HepG2 (cell line): ENCODE measurements around the gene IRAK3. TPM values are rescaled to one million over a fixed set of nuclear protein-coding genes. Genes with fewer than 3 reads are reported as not detected.

Experiments used
- ATF7-NPFF ChIP-seq: sonication (generic); formaldehyde crosslinking; IDR thresholded peaks from 2 replicates; pipeline ENCODE4 v1.8.1; 2023; ENCODE audit warnings: mild to moderate bottlenecking, low read depth, missing genetic modification reagents, moderate library complexity
- FOXA1 ChIP-seq, 2 experiments: fragments of 450-650 bp in 1 of 2; sonication (generic) in 1 of 2; formaldehyde crosslinking in 1 of 2; IDR thresholded peaks; 2 replicates each; pipeline versions ENCODE4 v1.4.0 to v1.6.1; 2016 to 2020; ENCODE audit warnings: missing genetic modification reagents in 1 of 2
- GLI4 ChIP-seq: sonication (generic); formaldehyde crosslinking; IDR thresholded peaks from 2 replicates; pipeline ENCODE4 v1.5.1; 2020; ENCODE audit warnings: missing genetic modification reagents, mild to moderate bottlenecking, moderate library complexity, borderline replicate concordance
- HMGA1 ChIP-seq: sonication (generic); formaldehyde crosslinking; conservative IDR thresholded peaks from 2 replicates; pipeline ENCODE4 v1.4.0; 2020; ENCODE audit warnings: missing genetic modification reagents
- HOXA5 ChIP-seq: sonication (generic); formaldehyde crosslinking; IDR thresholded peaks from 2 replicates; pipeline ENCODE4 v1.4.0; 2020; ENCODE audit warnings: missing genetic modification reagents
- HOXD1 ChIP-seq: sonication (generic); formaldehyde crosslinking; IDR thresholded peaks from 2 replicates; pipeline ENCODE4 v1.5.0; 2020; ENCODE audit warnings: missing genetic modification reagents
- ISX ChIP-seq: sonication (generic); formaldehyde crosslinking; conservative IDR thresholded peaks from 2 replicates; pipeline ENCODE4 v1.5.0; 2020; ENCODE audit warnings: missing genetic modification reagents
- MZF1 ChIP-seq: sonication (generic); formaldehyde crosslinking; IDR thresholded peaks from 2 replicates; pipeline ENCODE4 v1.8.1; 2023; ENCODE audit warnings: mild to moderate bottlenecking, missing genetic modification reagents, borderline replicate concordance
- NAIF1 ChIP-seq: sonication (generic); formaldehyde crosslinking; IDR thresholded peaks from 2 replicates; pipeline ENCODE4 v1.5.0; 2020; ENCODE audit warnings: mild to moderate bottlenecking, missing genetic modification reagents, borderline replicate concordance
- NCOA5 ChIP-seq: sonication (generic); formaldehyde crosslinking; IDR thresholded peaks from 2 replicates; pipeline ENCODE4 v1.4.0; 2020; ENCODE audit warnings: missing genetic modification reagents
- NCOR1 ChIP-seq: fragments of 200-600 bp; sonication (generic); IDR thresholded peaks from 2 replicates; pipeline ENCODE4 v1.7.0; 2017; ENCODE audit warnings: antibody characterized with exemption, low read length, borderline replicate concordance
- NFIC ChIP-seq: IDR thresholded peaks from 2 replicates; pipeline ENCODE4 v1.6.1; 2012; ENCODE audit warnings: mild to moderate bottlenecking, low read length, inconsistent platforms
- TARDBP ChIP-seq: sonication (generic); formaldehyde crosslinking; IDR thresholded peaks from 2 replicates; pipeline ENCODE4 v1.8.0; 2022; ENCODE audit warnings: mild to moderate bottlenecking, missing genetic modification reagents
- ZBTB1 ChIP-seq: sonication (generic); formaldehyde crosslinking; IDR thresholded peaks from 2 replicates; pipeline ENCODE4 v1.4.0; 2020; ENCODE audit warnings: missing genetic modification reagents, borderline replicate concordance
- ZBTB7A ChIP-seq: sonication (generic); formaldehyde crosslinking; IDR thresholded peaks from 2 replicates; pipeline ENCODE4 v1.8.0; 2022; ENCODE audit warnings: mild to moderate bottlenecking, missing genetic modification reagents
- ZNF235 ChIP-seq: sonication (generic); formaldehyde crosslinking; IDR thresholded peaks from 2 replicates; pipeline ENCODE4 v1.8.1; 2023; ENCODE audit warnings: mild to moderate bottlenecking, missing genetic modification reagents, borderline replicate concordance
- ZNF382 ChIP-seq: sonication (generic); formaldehyde crosslinking; IDR thresholded peaks from 2 replicates; pipeline ENCODE4 v1.5.0; 2020; ENCODE audit warnings: missing genetic modification reagents, mild to moderate bottlenecking, borderline replicate concordance
- ZNF431 ChIP-seq: sonication (generic); formaldehyde crosslinking; IDR thresholded peaks from 2 replicates; pipeline ENCODE4 v1.9.0; 2022; ENCODE audit warnings: missing genetic modification reagents, low read depth, mild to moderate bottlenecking, borderline replicate concordance
- ZNF607 ChIP-seq: sonication (generic); formaldehyde crosslinking; IDR thresholded peaks from 2 replicates; pipeline ENCODE4 v1.5.1; 2020; ENCODE audit warnings: missing genetic modification reagents, mild to moderate bottlenecking, borderline replicate concordance
- ZNF652 ChIP-seq: IDR thresholded peaks from 2 replicates; pipeline ENCODE4 v1.6.1; 2016; ENCODE audit warnings: low read depth, borderline replicate concordance
- ZNF768 ChIP-seq: sonication (generic); formaldehyde crosslinking; IDR thresholded peaks from 2 replicates; pipeline ENCODE4 v1.4.0; 2020; ENCODE audit warnings: missing genetic modification reagents
- polyA plus RNA-seq, 8 experiments: library from polyadenylated mRNA; depleted of rRNA in 3 of 8; stranded (reverse) in 7 of 8; unstranded in 1 of 8; fragments of >200 nt; fragmentation: Illumina TruSeq in 4 of 8; extraction: Trizol in 4 of 8; gene quantifications; 2 replicates each; pipeline versions ENCODE4 v1.2.1 to v1.2.3, GENCODE V29; 2011 to 2016; ENCODE audit warnings: low read depth in 4 of 8, missing spikeins in 1 of 8, mixed read lengths in 1 of 8; ENCODE audit not compliant: insufficient read depth in 1 of 8
- total RNA-seq, 5 experiments: library from RNA; depleted of rRNA; stranded (reverse); fragments of >200 nt; fragmentation: Illumina TruSeq; extraction: Trizol; gene quantifications; 2 replicates each; pipeline ENCODE4 v1.2.3, GENCODE V29; 2016; ENCODE audit warnings: low read depth in 1 of 5
- TF ChIP-seq, protein P1 (sequence below): sonication (generic); formaldehyde crosslinking; IDR thresholded peaks from 2 replicates; pipeline ENCODE4 v1.4.0; 2020; ENCODE audit warnings: missing genetic modification reagents
- TF ChIP-seq, protein P2 (sequence below): sonication (generic); formaldehyde crosslinking; IDR thresholded peaks from 2 replicates; pipeline ENCODE4 v1.4.0; 2020; ENCODE audit warnings: missing genetic modification reagents
- TF ChIP-seq, protein P3 (sequence below): sonication (generic); formaldehyde crosslinking; IDR thresholded peaks from 2 replicates; pipeline ENCODE4 v1.8.0; 2022; ENCODE audit warnings: missing genetic modification reagents, low read depth, mild to moderate bottlenecking, borderline replicate concordance

The IRAK3 gene
- total and polyA plus RNA-seq, 2 of the 13 experiments (the other 11 are each of a cell fraction or from before 2014, with no cell fraction given), result 0.01 TPM; not detected in 1

DNA sequence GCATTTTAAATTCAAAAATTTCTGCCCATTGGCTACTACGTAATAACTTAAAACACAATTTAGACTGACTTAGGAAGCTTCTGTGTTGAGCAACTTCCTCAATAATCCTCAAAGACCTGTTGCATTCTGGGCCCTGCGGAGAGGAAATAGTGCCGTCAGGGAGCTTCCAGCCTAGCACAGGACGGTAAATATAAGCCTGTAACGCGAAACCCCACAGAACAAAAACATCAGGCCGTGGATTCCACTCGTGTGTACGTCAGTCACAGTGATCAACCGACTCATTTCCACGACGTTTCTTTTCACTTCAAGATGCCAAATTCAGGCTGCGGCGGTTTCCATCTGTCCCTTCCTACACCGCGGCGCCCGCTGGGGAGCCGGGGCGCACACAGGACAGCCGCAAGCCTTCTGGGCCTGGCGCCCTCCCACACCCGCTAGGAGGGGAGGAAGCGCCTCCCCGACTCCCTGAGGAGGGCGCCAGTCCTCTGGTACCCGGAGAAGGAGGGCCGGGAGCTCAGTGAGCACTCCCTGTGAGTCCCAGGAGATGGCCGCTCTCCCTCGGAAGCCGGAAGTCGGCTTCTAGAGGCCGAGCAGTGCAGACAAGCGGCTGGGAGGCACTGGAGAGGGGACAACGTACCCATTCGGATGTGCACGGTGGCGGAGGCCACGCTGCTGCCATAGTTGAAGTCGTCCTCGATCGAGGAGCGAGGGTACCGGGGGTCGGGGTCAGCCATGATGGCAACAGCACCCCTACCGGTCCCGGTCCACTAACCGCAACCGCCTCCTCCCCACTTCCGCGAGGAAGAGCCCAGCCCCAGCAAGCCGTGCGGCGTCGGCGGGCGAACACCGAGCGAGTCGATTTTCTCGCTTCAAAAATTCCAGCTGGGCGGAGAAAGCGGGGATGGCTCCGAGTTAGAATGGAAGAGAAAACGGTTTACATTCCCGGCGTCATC, 19.5 kb upstream of the IRAK3 start, which contains the start of gene TMBIM4 (continued):
- TF ChIP-seq, protein P1, sequence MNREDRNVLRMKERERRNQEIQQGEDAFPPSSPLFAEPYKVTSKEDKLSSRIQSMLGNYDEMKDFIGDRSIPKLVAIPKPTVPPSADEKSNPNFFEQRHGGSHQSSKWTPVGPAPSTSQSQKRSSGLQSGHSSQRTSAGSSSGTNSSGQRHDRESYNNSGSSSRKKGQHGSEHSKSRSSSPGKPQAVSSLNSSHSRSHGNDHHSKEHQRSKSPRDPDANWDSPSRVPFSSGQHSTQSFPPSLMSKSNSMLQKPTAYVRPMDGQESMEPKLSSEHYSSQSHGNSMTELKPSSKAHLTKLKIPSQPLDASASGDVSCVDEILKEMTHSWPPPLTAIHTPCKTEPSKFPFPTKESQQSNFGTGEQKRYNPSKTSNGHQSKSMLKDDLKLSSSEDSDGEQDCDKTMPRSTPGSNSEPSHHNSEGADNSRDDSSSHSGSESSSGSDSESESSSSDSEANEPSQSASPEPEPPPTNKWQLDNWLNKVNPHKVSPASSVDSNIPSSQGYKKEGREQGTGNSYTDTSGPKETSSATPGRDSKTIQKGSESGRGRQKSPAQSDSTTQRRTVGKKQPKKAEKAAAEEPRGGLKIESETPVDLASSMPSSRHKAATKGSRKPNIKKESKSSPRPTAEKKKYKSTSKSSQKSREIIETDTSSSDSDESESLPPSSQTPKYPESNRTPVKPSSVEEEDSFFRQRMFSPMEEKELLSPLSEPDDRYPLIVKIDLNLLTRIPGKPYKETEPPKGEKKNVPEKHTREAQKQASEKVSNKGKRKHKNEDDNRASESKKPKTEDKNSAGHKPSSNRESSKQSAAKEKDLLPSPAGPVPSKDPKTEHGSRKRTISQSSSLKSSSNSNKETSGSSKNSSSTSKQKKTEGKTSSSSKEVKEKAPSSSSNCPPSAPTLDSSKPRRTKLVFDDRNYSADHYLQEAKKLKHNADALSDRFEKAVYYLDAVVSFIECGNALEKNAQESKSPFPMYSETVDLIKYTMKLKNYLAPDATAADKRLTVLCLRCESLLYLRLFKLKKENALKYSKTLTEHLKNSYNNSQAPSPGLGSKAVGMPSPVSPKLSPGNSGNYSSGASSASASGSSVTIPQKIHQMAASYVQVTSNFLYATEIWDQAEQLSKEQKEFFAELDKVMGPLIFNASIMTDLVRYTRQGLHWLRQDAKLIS (CRISPR knock-in tag), result 0 out of 2 replicates have a peak, but pooled peaks have one; percentile 41
- 0 out of 2 replicates have a peak, but pooled peaks have one; percentile 76 for TF ChIP-seq HOXA5 (CRISPR knock-in tag)
- TF ChIP-seq MZF1, result no peak
- TF ChIP-seq TARDBP, result peak; percentile 20
- TF ChIP-seq ZNF235, result 0 out of 2 replicates have a peak, but pooled peaks have one; percentile 66
- TF ChIP-seq ISX, result no peak
- TF ChIP-seq NCOA5 (CRISPR knock-in tag), result no peak
- TF ChIP-seq NCOR1, result 0 out of 2 replicates have a peak, but pooled peaks have one; percentile 12
- peak; percentile 60; the same call in 1 of the 2 replicates for TF ChIP-seq HOXD1 (CRISPR knock-in tag)
- TF ChIP-seq ZNF431 (CRISPR knock-in tag), result peak; percentile 70; the same call in 1 of the 2 replicates
- no peak for TF ChIP-seq NFIC
- TF ChIP-seq ATF7-NPFF, result peak; percentile 56; the same call in 1 of the 2 replicates
- peak; percentile 56; the same call in 1 of the 2 replicates for TF ChIP-seq ZNF768
- no peak for TF ChIP-seq ZBTB7A
- TF ChIP-seq, protein P2, sequence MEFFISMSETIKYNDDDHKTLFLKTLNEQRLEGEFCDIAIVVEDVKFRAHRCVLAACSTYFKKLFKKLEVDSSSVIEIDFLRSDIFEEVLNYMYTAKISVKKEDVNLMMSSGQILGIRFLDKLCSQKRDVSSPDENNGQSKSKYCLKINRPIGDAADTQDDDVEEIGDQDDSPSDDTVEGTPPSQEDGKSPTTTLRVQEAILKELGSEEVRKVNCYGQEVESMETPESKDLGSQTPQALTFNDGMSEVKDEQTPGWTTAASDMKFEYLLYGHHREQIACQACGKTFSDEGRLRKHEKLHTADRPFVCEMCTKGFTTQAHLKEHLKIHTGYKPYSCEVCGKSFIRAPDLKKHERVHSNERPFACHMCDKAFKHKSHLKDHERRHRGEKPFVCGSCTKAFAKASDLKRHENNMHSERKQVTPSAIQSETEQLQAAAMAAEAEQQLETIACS (CRISPR knock-in tag), result no peak
- TF ChIP-seq GLI4 (CRISPR knock-in tag), result no peak
- TF ChIP-seq, protein P3, sequence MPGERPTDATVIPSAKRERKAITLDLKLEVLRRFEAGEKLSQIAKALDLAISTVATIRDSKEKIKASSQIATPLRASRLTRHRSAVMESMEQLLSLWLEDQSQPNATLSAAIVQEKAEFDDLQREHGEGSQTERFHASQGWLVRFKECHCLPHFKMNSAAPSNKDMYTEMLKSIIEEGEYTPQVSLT (CRISPR knock-in tag), result no peak
- TF ChIP-seq HMGA1 (CRISPR knock-in tag), result no peak
- TF ChIP-seq NAIF1 (CRISPR knock-in tag), result no peak
- no peak for TF ChIP-seq ZNF652 (CRISPR knock-in tag)
- TF ChIP-seq ZNF607 (CRISPR knock-in tag), result peak; percentile 88
- no peak for TF ChIP-seq ZBTB1
- TF ChIP-seq ZNF382 (CRISPR knock-in tag), result no peak
- no peak for TF ChIP-seq FOXA1 (IDR thresholded peaks at IDR 0.05)
- no peak for TF ChIP-seq FOXA1 (CRISPR knock-in tag; IDR thresholded peaks at IDR 0.05)
